ENCODE results near the gene ABHD4.
"Not testable (repeated sequence)": the region's sequence is repeated elsewhere in the genome, so short reads cannot be mapped to it uniquely, and the experiment has no call there.

ABHD4 gene

DNA sequence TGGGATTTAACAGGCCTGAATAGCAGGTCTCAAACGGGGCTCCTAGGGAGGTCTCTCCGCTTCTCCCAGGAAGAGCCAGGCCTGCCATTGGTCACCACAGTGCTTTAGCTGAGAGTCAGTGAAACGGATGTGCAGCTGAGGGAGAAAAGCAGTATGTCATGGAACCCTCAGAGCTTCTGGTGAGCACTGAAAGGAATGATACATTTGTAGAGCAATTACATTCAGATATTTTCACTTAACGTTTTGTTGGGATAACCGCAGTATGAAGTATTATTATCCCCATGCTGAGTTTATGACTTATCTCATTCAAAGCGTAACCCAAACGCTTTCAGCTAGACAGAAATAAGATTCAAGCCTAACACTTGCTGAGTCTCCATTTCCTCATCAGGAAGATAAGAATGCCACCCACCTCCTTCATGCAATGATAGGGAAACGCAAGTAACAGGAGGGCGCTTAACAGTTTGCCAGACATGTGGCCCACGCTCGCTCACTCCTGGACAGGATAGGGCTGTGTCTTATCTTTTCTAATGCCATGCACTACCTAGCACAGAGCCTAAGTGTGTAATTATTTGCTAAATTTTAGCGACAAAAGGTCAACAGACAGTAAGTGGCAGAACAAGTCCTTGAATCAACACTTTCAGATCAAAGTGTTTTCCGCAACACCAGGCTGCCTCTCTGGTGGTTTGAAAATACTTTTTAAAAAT is 37.3 kb upstream of the ABHD4 start:
- DNase-seq = peak; percentile 50
- in situ Hi-C loops (cut with MboI; ENCODE audit: low pct_unique_long_range_greater_than_20kb, low sequenced_read_pairs) = no loop called here

DNA sequence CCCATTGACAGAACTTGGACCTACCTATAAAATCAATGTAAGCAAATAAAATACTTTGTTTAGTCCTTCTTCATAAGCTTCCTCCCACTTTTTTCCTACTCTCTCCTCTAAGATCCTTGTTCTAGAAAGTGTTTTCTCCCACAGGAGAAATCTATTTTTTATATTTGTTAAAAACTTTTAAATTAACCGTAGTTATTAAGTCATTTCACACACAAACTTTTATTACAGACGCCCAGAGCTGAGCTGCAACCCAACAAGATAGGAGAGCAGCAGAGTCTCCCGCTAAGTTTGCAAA is 36.8 kb upstream of the ABHD4 start:
- no peak for DNase-seq
- in situ Hi-C loops (cut with MboI; ENCODE audit: low pct_unique_long_range_greater_than_20kb, low sequenced_read_pairs) = no loop called here

GRCh38 chr14:22561661-22562579 is 36.2 kb upstream of the ABHD4 start:
- in situ Hi-C loops (cut with MboI; ENCODE audit: low pct_unique_long_range_greater_than_20kb, low sequenced_read_pairs) = no loop called here
- DNase-seq = peak; percentile 95

- in situ Hi-C loops (cut with MboI; ENCODE audit: low pct_unique_long_range_greater_than_20kb, low sequenced_read_pairs) = no loop called here
Observed at GRCh38 chr14:22563987-22564386, 34.1 kb upstream of the ABHD4 start.

GRCh38 chr14:22564463-22564862 is 33.6 kb upstream of the ABHD4 start:
- in situ Hi-C loops (cut with MboI; ENCODE audit: low pct_unique_long_range_greater_than_20kb, low sequenced_read_pairs) = no loop called here
- DNase-seq = no peak

More at GRCh38 chr14:22563987-22564386, 34.1 kb upstream of the ABHD4 start:
- no peak for DNase-seq

DNA sequence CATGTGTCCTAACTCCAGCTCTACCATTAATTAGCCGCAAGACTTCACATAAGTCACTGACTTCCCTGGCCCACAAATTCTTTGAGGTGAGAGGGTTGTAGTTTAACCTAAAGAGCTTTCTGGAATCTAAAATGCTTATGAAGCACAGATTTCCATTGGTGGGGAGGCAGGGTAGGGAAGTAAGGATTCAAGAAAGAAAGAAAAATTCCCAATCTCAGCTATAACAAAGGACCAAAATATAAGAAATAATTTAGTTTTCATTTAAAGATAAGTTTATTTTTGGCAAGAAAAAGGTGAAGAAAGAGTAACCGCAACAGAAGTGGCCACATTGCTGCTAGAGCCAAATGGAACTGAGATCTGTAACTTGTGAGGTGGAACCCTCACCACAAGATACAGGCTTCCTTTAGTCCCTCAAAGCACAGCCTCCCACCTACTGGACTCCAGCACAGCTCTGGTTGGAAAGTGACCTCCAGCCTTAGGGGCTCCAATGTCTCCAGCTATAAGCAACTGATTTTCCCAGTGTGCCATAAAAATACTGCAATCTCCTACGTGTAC is 32.6 kb upstream of the ABHD4 start:
- in situ Hi-C loops (cut with MboI; ENCODE audit: low pct_unique_long_range_greater_than_20kb, low sequenced_read_pairs) = no loop called here
- DNase-seq = no peak

- DNase-seq; in situ Hi-C loops (cut with MboI; ENCODE audit: low pct_unique_long_range_greater_than_20kb, low sequenced_read_pairs): not testable (repeated sequence)
Observed at GRCh38 chr14:22566266-22566665, 31.8 kb upstream of the ABHD4 start.

GRCh38 chr14:22566845-22567244 is 31.3 kb upstream of the ABHD4 start:
- in situ Hi-C loops (cut with MboI; ENCODE audit: low pct_unique_long_range_greater_than_20kb, low sequenced_read_pairs) = no loop called here
- DNase-seq = no peak

DNA sequence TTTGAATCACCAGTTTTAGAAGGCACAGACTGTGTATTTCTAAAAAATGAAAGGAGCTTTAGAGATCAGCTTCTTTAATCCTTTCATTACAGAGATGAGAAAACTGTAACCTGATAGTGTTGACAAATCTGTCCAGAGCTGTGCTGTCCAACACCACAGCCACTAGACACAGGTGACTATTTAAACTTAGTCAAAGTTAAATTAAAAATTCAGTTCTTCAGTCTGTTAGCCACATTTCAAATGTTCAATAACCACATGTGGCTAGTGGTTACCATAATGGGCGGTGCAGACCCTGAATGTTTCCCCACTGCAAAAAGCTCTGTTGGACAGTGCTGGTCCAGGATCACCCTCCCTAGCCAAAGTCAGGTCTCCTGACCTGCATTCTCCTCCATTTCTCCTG is 30.7 kb upstream of the ABHD4 start:
- in situ Hi-C loops (cut with MboI; ENCODE audit: low pct_unique_long_range_greater_than_20kb, low sequenced_read_pairs) = no loop called here
- no peak for DNase-seq

GRCh38 chr14:22569106-22569736 is 28.9 kb upstream of the ABHD4 start:
- no peak for DNase-seq
- in situ Hi-C loops (cut with MboI; ENCODE audit: low pct_unique_long_range_greater_than_20kb, low sequenced_read_pairs) = no loop called here

DNA sequence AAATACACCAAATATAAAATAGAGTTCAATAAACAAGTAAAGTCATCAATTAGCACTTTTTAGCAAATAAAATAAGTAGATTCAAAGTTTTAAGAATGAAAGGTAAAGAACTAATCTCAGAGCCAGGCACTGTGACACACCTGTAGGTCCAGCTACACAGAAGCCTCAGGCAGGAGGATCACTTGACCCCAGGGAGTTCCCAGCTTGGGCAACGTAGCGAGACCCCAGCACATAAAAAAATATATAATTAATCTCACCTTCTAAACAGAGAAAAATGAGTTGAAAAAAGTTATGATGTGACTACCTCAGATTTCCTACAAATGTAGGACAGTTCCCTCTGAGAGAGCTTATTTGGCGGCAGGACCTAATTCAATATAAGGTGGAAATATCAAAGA is 28.4 kb upstream of the ABHD4 start:
- in situ Hi-C loops (cut with MboI; ENCODE audit: low pct_unique_long_range_greater_than_20kb, low sequenced_read_pairs) = no loop called here
- no peak for DNase-seq

- in situ Hi-C loops (cut with MboI; ENCODE audit: low pct_unique_long_range_greater_than_20kb, low sequenced_read_pairs) = no loop called here
- DNase-seq = peak; percentile 96
Observed at GRCh38 chr14:22570132-22570949, 27.8 kb upstream of the ABHD4 start.

DNA sequence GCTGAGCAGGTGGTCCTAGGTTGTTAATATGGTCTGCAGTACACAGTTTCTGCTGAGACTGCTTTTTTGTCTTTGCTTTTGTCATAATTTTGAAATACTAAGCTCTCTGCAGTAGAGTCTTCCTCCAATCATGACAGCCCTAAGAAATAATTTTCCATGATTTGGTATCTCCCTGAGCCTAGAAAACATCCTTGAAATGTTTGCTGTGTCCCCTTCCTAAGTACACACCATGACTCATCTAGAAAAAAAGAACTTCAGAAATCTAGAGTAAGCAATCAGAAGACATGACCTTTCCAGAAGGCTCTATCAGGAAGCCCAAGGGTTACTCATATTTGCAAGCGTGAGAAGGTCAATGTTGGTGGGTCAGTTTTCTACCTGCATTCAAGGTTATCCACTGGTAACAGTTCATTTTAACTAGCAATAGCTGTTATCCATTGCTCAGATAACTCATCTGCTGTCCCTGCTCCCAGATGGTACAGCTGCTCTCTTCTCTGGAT is 25.5 kb upstream of the ABHD4 start:
- DNase-seq = no peak
- in situ Hi-C loops (cut with MboI; ENCODE audit: low pct_unique_long_range_greater_than_20kb, low sequenced_read_pairs) = no loop called here

DNA sequence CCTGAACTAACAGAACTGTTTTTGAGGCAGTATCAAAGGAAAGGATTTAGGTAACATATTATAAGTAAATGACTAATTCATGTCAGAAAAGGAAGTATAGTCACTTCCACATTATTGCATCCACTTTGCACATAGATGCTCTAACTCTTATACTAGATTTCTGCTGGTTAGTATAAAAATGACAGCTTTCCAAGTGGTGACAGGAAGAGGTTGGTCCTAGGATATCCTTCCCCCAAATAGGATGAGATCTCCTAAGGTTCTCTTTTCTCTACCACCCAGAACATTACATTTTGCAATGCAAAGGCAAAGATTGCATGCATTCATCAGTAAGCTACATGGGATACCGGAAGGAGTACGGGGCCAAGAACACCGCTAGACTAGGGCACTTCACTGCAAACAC is 24.3 kb upstream of the ABHD4 start:
- in situ Hi-C loops (cut with MboI; ENCODE audit: low pct_unique_long_range_greater_than_20kb, low sequenced_read_pairs) = no loop called here

DNA sequence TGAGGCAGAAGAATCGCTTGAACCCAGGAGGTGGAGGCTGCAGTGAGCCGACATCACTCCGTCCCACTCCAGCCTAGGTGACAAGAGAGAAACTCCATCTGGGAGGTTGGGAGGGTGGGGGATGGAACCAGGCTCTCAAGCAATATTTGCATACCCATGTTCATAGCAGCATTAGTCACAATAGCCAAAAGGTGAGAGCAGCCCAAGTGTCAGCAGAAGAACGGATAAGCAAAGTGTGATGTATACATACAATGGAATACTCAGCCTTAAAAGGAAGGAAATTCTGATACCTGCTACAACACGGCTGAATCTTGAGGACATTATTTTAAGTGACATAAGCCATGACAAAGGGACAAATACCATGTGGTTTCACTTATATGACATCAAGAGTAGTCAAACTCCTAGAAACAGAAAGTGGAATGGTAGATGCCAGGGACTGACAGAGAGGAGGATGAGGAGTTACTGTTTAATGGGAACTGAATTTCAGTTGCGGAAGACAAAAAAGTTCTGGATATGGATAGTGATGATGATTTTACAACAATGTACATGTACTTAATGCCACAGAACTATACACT is 20.7 kb upstream of the ABHD4 start:
- in situ Hi-C loops (cut with MboI; ENCODE audit: low pct_unique_long_range_greater_than_20kb, low sequenced_read_pairs) = no loop called here
- DNase-seq = no peak

More for the DNA sequence above, 24.3 kb upstream of the ABHD4 start:
- no peak for DNase-seq

DNA sequence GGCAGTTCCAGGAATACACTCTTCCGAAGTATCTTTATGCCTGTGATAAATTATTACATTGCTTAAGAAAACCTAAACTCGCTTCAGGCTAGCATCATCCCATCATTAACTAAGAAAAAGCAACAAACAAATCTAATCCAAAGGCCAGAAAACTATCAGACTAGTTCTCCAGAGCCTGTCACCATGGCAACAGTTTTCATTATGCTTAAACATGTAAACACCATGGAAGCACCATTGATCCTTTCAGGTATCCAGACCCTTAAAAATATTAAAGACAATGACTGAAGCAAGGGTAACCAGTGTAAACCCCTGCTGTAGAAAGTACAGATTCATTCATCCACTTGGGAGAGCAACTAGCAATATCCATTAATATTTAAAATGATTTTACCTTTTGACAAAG is 18.9 kb upstream of the ABHD4 start:
- no peak for DNase-seq
- in situ Hi-C loops (cut with MboI; ENCODE audit: low pct_unique_long_range_greater_than_20kb, low sequenced_read_pairs) = no loop called here

DNA sequence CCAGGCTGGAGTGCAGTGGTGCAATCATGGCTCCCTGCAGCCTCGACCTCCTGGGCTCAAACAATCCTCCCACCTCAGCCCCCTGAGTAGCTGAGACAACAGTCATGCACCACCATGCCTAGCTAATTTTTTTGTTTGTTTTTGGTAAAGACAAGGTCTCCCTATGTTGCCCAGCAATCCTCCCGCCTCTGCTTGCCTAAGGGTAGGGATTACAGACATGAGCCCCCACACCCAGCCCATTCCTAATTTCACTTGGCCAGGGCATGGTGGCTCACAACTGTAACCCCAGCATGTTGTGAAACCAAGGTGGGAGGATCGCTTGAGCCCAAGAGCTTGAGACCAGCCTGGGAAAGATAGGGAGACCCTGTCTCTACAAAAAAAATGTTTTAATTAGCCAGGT is 18.2 kb upstream of the ABHD4 start:
- in situ Hi-C loops (cut with MboI; ENCODE audit: low pct_unique_long_range_greater_than_20kb, low sequenced_read_pairs) = no loop called here
- no peak for DNase-seq

DNA sequence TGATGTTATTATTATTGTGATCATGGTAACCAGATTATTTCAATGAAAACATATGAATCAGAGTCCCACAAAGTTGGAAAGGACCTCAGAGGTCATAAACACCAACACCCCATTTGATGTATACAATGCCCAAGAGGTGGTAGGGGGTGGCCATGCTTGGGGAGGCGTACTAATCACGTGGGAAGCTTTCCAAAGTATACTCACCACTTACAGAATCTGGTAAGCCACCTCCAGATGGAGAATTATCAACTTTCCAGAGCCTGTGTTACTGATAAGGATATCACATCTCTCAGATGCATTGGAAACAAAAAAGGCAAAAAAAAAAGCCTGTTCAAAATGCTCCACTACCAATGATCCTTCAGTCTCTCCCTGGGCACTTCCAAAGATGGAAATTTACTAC is 17.5 kb upstream of the ABHD4 start:
- no peak for DNase-seq
- in situ Hi-C loops (cut with MboI; ENCODE audit: low pct_unique_long_range_greater_than_20kb, low sequenced_read_pairs) = no loop called here

- in situ Hi-C loops (cut with MboI; ENCODE audit: low pct_unique_long_range_greater_than_20kb, low sequenced_read_pairs) = no loop called here
- DNase-seq = no peak
Observed at GRCh38 chr14:22583994-22584393, 14.1 kb upstream of the ABHD4 start.

Data from KBM-7 (cell line).